H1 (cell line): ENCODE data around the gene ZBTB18. TPM values are rescaled to one million over a fixed set of nuclear protein-coding genes. Genes with fewer than 3 reads are reported as not detected.

Experiments used
- CTCF ChIA-PET: fragments of 300-600 bp; sonication (Branson Sonifier 250); formaldehyde crosslinking; loops from one replicate; lab custom pipeline; 2021; ENCODE audit not compliant: partially characterized antibody; lab: Charles Lee
- POLR2A ChIA-PET: fragments of 300-600 bp; sonication (Branson Sonifier 250); formaldehyde crosslinking; loops from one replicate; lab custom pipeline; 2021; ENCODE audit warnings: inconsistent platforms; ENCODE audit not compliant: partially characterized antibody; lab: Charles Lee
- DNase-seq, 2 experiments: peaks; one replicate each; pipeline versions ENCODE4 v3.0.0 to v3.0.0-alpha.2; 2010 to 2022; ENCODE audit warnings: low spot score in 2 of 2, low read depth in 1 of 2, mixed read lengths in 1 of 2
- FAIRE-seq: peaks from 2 replicates; lab custom pipeline; 2011; peaks lifted over from hg19 to GRCh38; lab: Jason Lieb, UNC
- H2AFZ ChIP-seq: 2 replicates; pipeline ENCODE4 v1.8.1; 2012; ENCODE audit warnings: low read length, inconsistent platforms
- H2AK5ac ChIP-seq: 2 replicates; pipeline ENCODE4 v1.6.1; 2013; ENCODE audit warnings: low read depth, low read length
- H2BK120ac ChIP-seq: replicated peaks from 2 replicates; pipeline ENCODE3; 2013; ENCODE audit warnings: low read depth, low read length, inconsistent platforms
- H2BK12ac ChIP-seq: 2 replicates; pipeline ENCODE4 v1.6.1; 2013; ENCODE audit warnings: low read depth, low read length
- H2BK15ac ChIP-seq: 2 replicates; pipeline ENCODE4 v1.6.1; 2013; ENCODE audit warnings: low read length
- H2BK20ac ChIP-seq: 2 replicates; pipeline ENCODE4 v1.6.1; 2013; ENCODE audit warnings: low read length
- H2BK5ac ChIP-seq: 2 replicates; pipeline ENCODE4 v1.6.1; 2013; ENCODE audit warnings: low read depth, low read length
- H3K14ac ChIP-seq: 2 replicates; pipeline ENCODE4 v1.6.1; 2013; ENCODE audit warnings: inconsistent platforms; ENCODE audit not compliant: insufficient read length
- H3K18ac ChIP-seq: 2 replicates; pipeline ENCODE4 v1.6.1; 2013; ENCODE audit warnings: low read length; ENCODE audit errors: extremely low read depth
- H3K23ac ChIP-seq: 2 replicates; pipeline ENCODE4 v1.6.1; 2013; ENCODE audit warnings: inconsistent platforms; ENCODE audit not compliant: insufficient read length
- H3K23me2 ChIP-seq: 2 replicates; pipeline ENCODE4 v1.6.1; 2013; ENCODE audit warnings: low read depth, low read length
- H3K27ac ChIP-seq: 2 replicates; pipeline ENCODE4 v1.6.1; 2011; ENCODE audit warnings: low read depth, low read length, inconsistent platforms
- H3K27me3 ChIP-seq, 4 experiments: replicated peaks in 1 of 4; 1 replicate in 1 of 4; 2 replicates in 3 of 4; pipeline versions ENCODE4 v1.6.1 to v1.8.1; 2011 to 2013; ENCODE audit warnings: low read length in 3 of 4, mild to moderate bottlenecking in 3 of 4, inconsistent platforms in 2 of 4, mixed read lengths in 2 of 4, moderate library complexity in 1 of 4; ENCODE audit not compliant: control insufficient read depth in 3 of 4, insufficient read depth in 3 of 4; ENCODE audit errors: extremely low read depth in 1 of 4
- H3K36me3 ChIP-seq, 4 experiments: 2 replicates each; pipeline versions ENCODE4 v1.6.1 to v1.8.1; 2011 to 2013; ENCODE audit warnings: mild to moderate bottlenecking in 4 of 4, low read length in 3 of 4, moderate library complexity in 2 of 4, control low read depth in 1 of 4, inconsistent platforms in 1 of 4; ENCODE audit not compliant: insufficient read depth in 4 of 4, control insufficient read depth in 2 of 4
- H3K4ac ChIP-seq: replicated peaks from 2 replicates; pipeline ENCODE3; 2013; ENCODE audit warnings: low read length, low read depth, mixed read lengths, inconsistent platforms; ENCODE audit not compliant: insufficient read length
- H3K4me1 ChIP-seq, 4 experiments: replicated peaks in 1 of 4; 1 replicate in 1 of 4; 2 replicates in 3 of 4; pipeline versions ENCODE4 v1.6.1 to v1.8.1; 2011 to 2013; ENCODE audit warnings: low read length in 3 of 4, inconsistent platforms in 2 of 4, mixed read lengths in 1 of 4; ENCODE audit not compliant: insufficient read depth in 4 of 4, control insufficient read depth in 3 of 4
- H3K4me2 ChIP-seq, 2 experiments: 2 replicates each; pipeline versions ENCODE4 v1.6.1 to v1.8.1; 2011 to 2013; ENCODE audit warnings: low read depth in 2 of 2, low read length in 2 of 2, control low read depth in 1 of 2, inconsistent platforms in 1 of 2, mild to moderate bottlenecking in 1 of 2; ENCODE audit not compliant: insufficient read depth in 1 of 2
- H3K4me3 ChIP-seq, 4 experiments: fragments of 200-600, 300-600 bp in 1 of 4; sonication (generic), shearing (Covaris generic), sonication (Bioruptor Twin) in 1 of 4; 2 replicates each; pipeline versions ENCODE4 v1.5.1 to v1.8.1; 2011 to 2016; ENCODE audit warnings: low read length in 4 of 4, low read depth in 3 of 4, control low read depth in 2 of 4, inconsistent platforms in 2 of 4, mild to moderate bottlenecking in 2 of 4, mixed read lengths in 1 of 4, moderate library complexity in 1 of 4; ENCODE audit not compliant: insufficient read depth in 2 of 4; ENCODE audit errors: extremely low read depth in 1 of 4
- H3K56ac ChIP-seq: replicated peaks from 2 replicates; pipeline ENCODE3; 2013; ENCODE audit warnings: low read depth, mild to moderate bottlenecking, mixed read lengths, low read length, inconsistent platforms; ENCODE audit not compliant: insufficient read length
- H3K79me1 ChIP-seq: 2 replicates; pipeline ENCODE4 v1.6.1; 2013; ENCODE audit warnings: low read depth, low read length, control low read depth
- H3K79me2 ChIP-seq, 2 experiments: 2 replicates each; pipeline versions ENCODE4 v1.6.1 to v1.8.1; 2012 to 2013; ENCODE audit warnings: low read length in 2 of 2, mild to moderate bottlenecking in 2 of 2, inconsistent platforms in 1 of 2; ENCODE audit not compliant: insufficient read depth in 2 of 2, control insufficient read depth in 1 of 2
- H3K9ac ChIP-seq, 4 experiments: replicated peaks in 1 of 4; 1 replicate in 1 of 4; 2 replicates in 3 of 4; pipeline versions ENCODE4 v1.6.1 to v1.8.1; 2011 to 2013; ENCODE audit warnings: low read depth in 3 of 4, low read length in 3 of 4, control low read depth in 2 of 4, mild to moderate bottlenecking in 2 of 4, moderate library complexity in 2 of 4, inconsistent platforms in 1 of 4; ENCODE audit errors: extremely low read depth in 1 of 4
- H3K9me3 ChIP-seq, 2 experiments: 2 replicates each; pipeline versions ENCODE4 v1.6.1 to v1.8.1; 2012 to 2013; ENCODE audit warnings: mild to moderate bottlenecking in 2 of 2, moderate library complexity in 2 of 2, control low read depth in 1 of 2, inconsistent platforms in 1 of 2, low read depth in 1 of 2, low read length in 1 of 2, mixed read lengths in 1 of 2; ENCODE audit not compliant: insufficient read depth in 2 of 2
- H4K20me1 ChIP-seq, 2 experiments: replicated peaks in 1 of 2; 2 replicates each; pipeline versions ENCODE3 to v1.8.1; 2011 to 2013; ENCODE audit warnings: inconsistent platforms in 2 of 2, low read length in 2 of 2, mild to moderate bottlenecking in 1 of 2; ENCODE audit not compliant: insufficient read depth in 2 of 2, control insufficient read depth in 1 of 2
- H4K5ac ChIP-seq: 2 replicates; pipeline ENCODE4 v1.6.1; 2013; ENCODE audit warnings: low read length, low read depth, mixed read lengths, inconsistent platforms; ENCODE audit not compliant: insufficient read length
- H4K8ac ChIP-seq: 2 replicates; pipeline ENCODE4 v1.8.0; 2013; ENCODE audit warnings: mild to moderate bottlenecking, moderate library complexity, low read length, inconsistent platforms; ENCODE audit not compliant: insufficient read depth; ENCODE audit errors: extremely low read depth
- H4K91ac ChIP-seq: replicated peaks from 2 replicates; pipeline ENCODE3; 2013; ENCODE audit warnings: low read length, mixed read lengths, inconsistent platforms; ENCODE audit not compliant: insufficient read length
- ASH2L ChIP-seq: fragments of 200-600, 300-600 bp; sonication (generic); IDR thresholded peaks from one replicate; pipeline ENCODE4 v1.7.1; 2017; ENCODE audit warnings: low read length
- ATF3 ChIP-seq: IDR thresholded peaks from 2 replicates; pipeline ENCODE4 v1.6.1; 2011; ENCODE audit warnings: low read depth, mild to moderate bottlenecking, low read length; ENCODE audit not compliant: insufficient read depth
- CEBPB ChIP-seq: IDR thresholded peaks from 2 replicates; pipeline ENCODE4 v1.6.1; 2012; ENCODE audit warnings: low read depth, low read length
- EP300 ChIP-seq, 2 experiments: IDR thresholded peaks; 1 replicate in 1 of 2; 2 replicates in 1 of 2; pipeline ENCODE4 v1.6.1; 2011 to 2012; ENCODE audit warnings: low read depth in 2 of 2, low read length in 2 of 2, mild to moderate bottlenecking in 2 of 2, borderline replicate concordance in 1 of 2, inconsistent platforms in 1 of 2, moderate library complexity in 1 of 2
- JUND ChIP-seq: IDR thresholded peaks from 2 replicates; pipeline ENCODE4 v1.6.1; 2011; ENCODE audit warnings: mild to moderate bottlenecking, improper control_type of control experiment, low read length
- KDM1A ChIP-seq: fragments of 200-600, 300-600 bp; sonication (generic); IDR thresholded peaks from 2 replicates; pipeline ENCODE4 v1.7.1; 2016; ENCODE audit warnings: mild to moderate bottlenecking, low read length, borderline replicate concordance
- POU5F1 ChIP-seq: IDR thresholded peaks from 2 replicates; pipeline ENCODE4 v1.6.1; 2011; ENCODE audit warnings: low read depth, mild to moderate bottlenecking, low read length, moderate library complexity
- SIN3A ChIP-seq, 2 experiments: IDR thresholded peaks in 1 of 2; conservative IDR thresholded peaks in 1 of 2; 2 replicates each; pipeline ENCODE4 v1.6.1; 2011 to 2012; ENCODE audit warnings: low read length in 2 of 2, improper control_type of control experiment in 1 of 2, low read depth in 1 of 2, mild to moderate bottlenecking in 1 of 2
- SIRT6 ChIP-seq: IDR thresholded peaks from one replicate; pipeline ENCODE4 v1.7.1; 2012; ENCODE audit warnings: low read length, inconsistent platforms
- SP1 ChIP-seq: IDR thresholded peaks from 2 replicates; pipeline ENCODE4 v1.6.1; 2011; ENCODE audit warnings: low read depth, low read length
- TAF1 ChIP-seq: IDR thresholded peaks from 2 replicates; pipeline ENCODE4 v1.6.1; 2011; ENCODE audit warnings: mild to moderate bottlenecking, low read depth, low read length
- TBP ChIP-seq: IDR thresholded peaks from 2 replicates; pipeline ENCODE4 v1.6.1; 2011; ENCODE audit warnings: low read depth, low read length, improper control_type of control experiment
- YY1 ChIP-seq: IDR thresholded peaks from 2 replicates; pipeline ENCODE4 v1.6.1; 2011; ENCODE audit warnings: low read depth, mild to moderate bottlenecking, low read length
- WGBS, 2 experiments: shearing (Covaris generic) in 1 of 2; methylation state at CpG; one replicate each; pipeline versions ENCODE4 v1.1.6 to v1.1.7; 2013 to 2015; ENCODE audit warnings: low lambda C conversion rate in 2 of 2, mixed read lengths in 2 of 2, inconsistent platforms in 1 of 2, low coverage in 1 of 2, missing lambda C conversion rate in 1 of 2; ENCODE audit not compliant: insufficient replicate concordance in 2 of 2, insufficient coverage in 1 of 2, insufficient read length in 1 of 2; ENCODE audit errors: extremely low coverage in 1 of 2, missing lambda C conversion rate in 1 of 2; 5-methylcytosine and 5-hydroxymethylcytosine counted together
- polyA plus RNA-seq, 7 experiments: library from polyadenylated mRNA; depleted of rRNA in 3 of 7; stranded (reverse) in 5 of 7; unstranded in 2 of 7; fragments of >200 nt in 5 of 7; fragments of 200-250 nt in 2 of 7; gene quantifications; 1 replicate in 5 of 7; 2 replicates in 1 of 7; 4 replicates in 1 of 7; pipeline versions ENCODE4 v1.2.1 to v1.2.3, GENCODE V29; 2011 to 2013; ENCODE audit warnings: missing spikeins in 2 of 7, mixed read lengths in 2 of 7
- total RNA-seq: library from RNA; stranded (reverse); fragmentation: NEBNext Ultra II Directional; extraction: Animal tissue kit (Norgen Biotek cat#: 25700); gene quantifications from 2 replicates; pipeline ENCODE4 v1.2.1, GENCODE V29; 2021

ZBTB18 gene
- total and polyA plus RNA-seq, 2 of the 8 experiments (the other 6 are each of a cell fraction or from before 2014, with no cell fraction given): 8.5 to 14.4 TPM

- Histone ChIP-seq H3K56ac (no peak overlapping the region), H3K14ac (no peak overlapping the region), H2AK5ac (no peak overlapping the region), H4K20me1 (no peaks in the 10 kb centered on the region), H2BK20ac (no peak overlapping the region), H2BK5ac (no peak overlapping the region), H3K4me1 (peaks cover 0 to 7% (median 5%) of the 10 kb centered on the region in 4 experiments; a peak in 4 of 7 replicates), H3K27me3 (no peaks in the 10 kb centered on the region), H4K8ac (no peak overlapping the region), H3K18ac (no peak overlapping the region), H4K91ac (no peak overlapping the region), H2AFZ (no peak overlapping the region), H3K9ac (no peak overlapping the region), H4K5ac (no peak overlapping the region), H3K23ac (no peak overlapping the region), H2BK120ac (no peak overlapping the region), H3K27ac (no peak overlapping the region), H3K79me1 (no peaks in the 10 kb centered on the region), H3K36me3 (no peaks in the 10 kb centered on the region), H3K9me3 (no peaks in the 10 kb centered on the region), H3K4ac (no peak overlapping the region), H2BK12ac (no peak overlapping the region), H3K4me2 (peak overlapping the region; percentile 21 to 30; a peak in 3 of 4 replicates), H3K4me3 (peak overlapping the region in 1 of 4 experiments; percentile 0; a peak in 1 of 8 replicates), H3K79me2 (no peaks in the 10 kb centered on the region), H2BK15ac (no peak overlapping the region), H3K23me2 (no peaks in the 10 kb centered on the region)
- ChIA-PET CTCF (interaction anchor here (0.6 to 1.2 kb wide), 4 partner anchors 12 to 261 kb away, joined by 3 to 4 read pairs (median 4); no protein-coding TSS in a partner anchor), POLR2A (no interaction called here)
- WGBS, 2 experiments: 18% methylated on average over 6 of the region's 6 CpGs; no CpG with 5 or more reads in 1 of the 2 experiments
- DNase-seq: no peak
- no peak for TF ChIP-seq TBP
- TF ChIP-seq ATF3: no peak
- TF ChIP-seq SIRT6: no peak
- no peak for TF ChIP-seq TAF1
- TF ChIP-seq CEBPB: no peak
- TF ChIP-seq EP300 (IDR thresholded peaks at IDR 0.05; ENCODE audit: borderline replicate concordance in 1 of 2, low read depth in 2 of 2, low read length in 2 of 2): no peak
- no peak for TF ChIP-seq SP1
- no peak for TF ChIP-seq YY1
- TF ChIP-seq KDM1A: no peak
- no peak for TF ChIP-seq JUND
- TF ChIP-seq ASH2L: no peak
- TF ChIP-seq SIN3A (conservative IDR thresholded peaks at IDR 0.05 in 1 of 2, IDR thresholded peaks at IDR 0.05 in 1 of 2; ENCODE audit: low read depth in 1 of 2, low read length in 2 of 2): no peak
- TF ChIP-seq POU5F1: no peak
- FAIRE-seq: peak; percentile 50
Measured at GRCh38 chr1:244011786-244012185, 39.3 kb upstream of the ZBTB18 start.
